GM19372 (cell line): ENCODE measurements around the gene YBX3.

Experiments used
- ATAC-seq: cut with Tn5 transposase; IDR thresholded peaks from one replicate; pipeline ENCODE4 v1.9.1; 2021; ENCODE audit warnings: mild to moderate bottlenecking, low read depth, moderate library complexity; ENCODE audit not compliant: unreplicated experiment

The YBX3 gene

DNA sequence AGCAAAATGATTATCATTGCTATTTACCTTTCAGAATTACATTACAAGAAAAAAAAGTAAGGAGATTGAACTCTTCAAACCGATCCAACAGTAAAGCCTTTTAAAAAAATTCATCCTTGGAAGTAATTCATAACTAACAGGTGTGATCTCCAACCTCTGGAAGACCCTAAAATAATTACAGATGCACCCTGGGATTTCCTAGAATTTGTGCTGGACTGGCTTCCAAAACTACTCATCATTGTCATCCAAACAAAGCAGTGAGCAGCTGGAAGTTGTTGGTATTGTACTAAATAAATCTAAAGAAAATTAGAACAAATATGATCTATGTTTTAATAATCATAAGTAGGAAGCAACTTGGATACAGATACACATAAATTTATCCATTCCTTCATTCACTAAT is 1.9 kb upstream of the YBX3 start:
- ATAC-seq = no peak

DNA sequence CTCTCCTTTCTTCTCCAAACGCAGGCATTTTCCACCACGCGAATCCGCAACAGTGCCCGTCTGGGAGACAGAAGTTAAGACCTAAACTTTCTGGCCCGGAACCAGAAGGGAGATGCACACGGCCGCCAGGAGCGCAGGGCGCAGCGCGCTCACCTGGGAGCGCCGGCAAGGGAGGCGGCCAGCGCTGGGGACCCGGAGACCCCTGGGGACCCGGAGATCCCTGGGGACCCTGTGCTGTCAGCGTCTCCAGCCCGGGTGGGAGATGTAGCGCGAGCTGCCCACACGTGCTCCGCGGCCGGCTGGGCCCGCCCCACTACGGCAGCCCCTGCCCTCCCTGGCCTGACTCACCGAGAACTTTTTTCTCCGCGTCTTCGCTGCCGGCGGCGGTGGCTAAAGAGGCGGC is 620 bp downstream of the YBX3 start:
- ATAC-seq = peak; percentile 44

DNA sequence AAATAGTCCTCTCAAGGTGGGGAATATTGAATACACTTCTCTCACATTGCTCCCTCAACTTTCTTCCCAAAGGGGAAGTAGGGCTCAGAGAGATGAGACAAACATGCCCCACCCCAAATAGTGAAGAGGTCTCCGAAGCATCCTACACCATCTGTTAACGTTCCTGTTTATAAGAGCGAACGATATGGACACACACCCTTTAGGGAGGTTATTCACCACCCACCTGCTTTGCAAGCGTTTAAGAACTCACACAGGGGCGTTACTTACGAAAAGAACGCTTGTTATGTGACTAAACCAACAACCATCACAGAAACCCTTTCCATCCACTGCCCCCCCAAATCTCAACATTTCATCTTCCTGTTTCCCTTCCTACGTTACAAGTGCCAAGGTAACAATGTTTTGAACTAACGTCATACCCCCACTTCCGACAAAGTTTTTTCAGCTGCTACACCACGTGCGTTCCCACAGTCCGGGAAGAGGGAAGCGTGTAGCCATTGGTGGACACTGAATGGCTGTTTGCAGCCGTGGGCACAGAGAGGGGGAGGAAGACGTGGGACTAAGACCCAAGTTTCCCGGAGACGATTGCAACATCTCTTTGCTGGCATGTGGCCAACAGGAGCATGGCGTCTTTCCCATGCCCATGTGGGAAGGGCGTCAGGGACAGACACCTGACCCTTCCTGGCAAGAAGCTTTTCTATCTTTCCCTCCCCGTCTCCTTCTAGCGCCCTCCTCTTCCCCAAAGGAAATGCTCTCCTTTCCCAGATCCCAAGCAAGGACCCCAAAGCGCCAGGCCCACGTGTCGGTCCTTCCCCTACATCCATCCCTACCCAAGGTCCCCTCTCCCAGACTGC is 1.2 kb downstream of the YBX3 start:
- ATAC-seq = peak; percentile 35

DNA sequence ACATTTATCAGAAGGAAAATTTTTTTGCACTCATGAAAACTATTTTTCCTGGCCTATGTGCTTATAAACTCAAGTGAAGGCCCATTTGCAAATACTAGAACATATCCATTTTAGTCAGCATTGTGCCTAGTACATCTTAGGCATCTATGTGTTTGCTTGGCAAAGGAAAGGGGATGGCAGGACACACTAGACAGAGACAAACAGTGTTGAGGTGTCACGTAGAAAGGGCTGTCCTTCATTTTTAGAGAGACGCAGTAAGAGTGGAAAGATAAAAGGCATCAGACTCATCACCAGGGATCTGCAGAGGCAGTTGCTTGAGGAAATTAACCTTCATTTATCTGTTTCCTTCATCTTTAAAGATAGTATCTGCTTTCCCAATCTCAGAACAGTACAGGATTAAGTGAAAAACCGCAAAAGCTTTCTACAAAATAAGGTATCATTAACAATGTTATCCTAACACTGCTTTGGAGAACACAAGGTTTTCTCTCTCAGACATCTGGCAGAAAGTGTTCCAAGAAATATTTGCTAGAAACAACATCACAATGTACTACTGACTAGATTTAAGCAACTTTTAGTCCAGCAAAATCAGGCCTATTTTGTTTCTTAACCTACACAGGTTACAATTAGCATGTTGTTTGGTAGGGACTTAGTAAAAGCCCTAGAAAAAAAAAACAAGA is 2.0 kb downstream of the YBX3 start:
- no peak for ATAC-seq

DNA sequence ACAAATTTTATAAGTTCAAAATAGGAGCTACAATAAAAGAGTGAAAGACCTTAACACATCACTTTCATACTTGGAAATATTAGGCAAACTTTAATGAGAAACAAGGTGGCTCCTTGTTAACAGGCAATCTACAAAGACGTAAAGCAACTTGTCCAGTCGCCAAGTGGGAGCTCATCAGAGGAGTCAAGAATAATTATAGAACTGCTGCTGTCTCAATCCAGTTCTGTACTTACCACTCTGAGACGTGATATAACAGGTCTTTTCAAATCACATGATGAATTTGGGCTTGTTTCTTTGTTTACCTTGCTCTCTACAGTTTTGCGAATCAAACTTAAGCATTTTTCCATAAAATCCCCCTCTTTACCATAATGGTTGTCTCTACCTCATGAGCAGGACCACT is 3.6 kb downstream of the YBX3 start:
- ATAC-seq = no peak

DNA sequence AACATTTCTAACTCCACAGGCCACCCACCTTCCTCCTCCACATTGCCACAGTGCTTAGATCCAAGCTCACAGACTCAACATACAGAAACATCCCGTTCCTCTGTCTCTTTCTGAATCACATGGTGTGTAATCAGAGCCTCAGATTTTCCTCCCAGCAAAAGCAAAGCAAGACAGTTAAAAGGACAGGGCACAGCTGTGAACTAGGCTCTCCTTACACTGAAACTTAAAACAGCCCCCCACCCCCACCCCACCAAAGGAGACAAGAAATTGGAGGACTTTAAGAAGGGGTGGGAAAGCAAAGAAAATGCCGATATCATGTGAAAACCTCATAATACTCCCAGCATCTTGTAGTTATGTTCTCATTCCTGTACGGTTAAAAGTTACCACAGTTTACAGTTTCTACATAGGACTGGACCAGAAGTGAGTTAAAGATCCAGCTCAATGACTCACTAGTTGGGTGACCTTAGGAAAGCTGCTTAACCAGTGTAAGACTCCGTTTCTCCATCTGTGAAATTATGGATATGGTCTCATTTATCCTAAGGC is 4.8 kb downstream of the YBX3 start:
- ATAC-seq = no peak

DNA sequence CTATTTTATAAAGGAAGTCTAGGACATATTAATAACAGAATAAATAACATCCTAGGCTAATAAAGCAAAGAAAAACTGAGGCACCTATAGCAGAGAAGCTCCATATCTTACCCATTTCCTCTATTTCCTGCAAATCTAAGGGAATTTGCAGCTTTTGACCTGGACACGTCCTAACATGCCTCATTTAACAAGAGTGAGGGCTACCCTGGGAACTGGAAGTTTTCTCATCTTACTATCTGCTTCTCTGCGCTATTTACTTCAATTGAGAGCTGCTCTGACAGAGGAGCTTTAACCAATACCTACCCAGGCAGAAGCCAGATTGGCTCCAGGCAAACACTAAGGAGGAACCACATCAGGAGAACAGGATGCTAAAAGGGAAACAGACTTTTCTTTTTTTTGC is 5.7 kb downstream of the YBX3 start:
- ATAC-seq = no peak

DNA sequence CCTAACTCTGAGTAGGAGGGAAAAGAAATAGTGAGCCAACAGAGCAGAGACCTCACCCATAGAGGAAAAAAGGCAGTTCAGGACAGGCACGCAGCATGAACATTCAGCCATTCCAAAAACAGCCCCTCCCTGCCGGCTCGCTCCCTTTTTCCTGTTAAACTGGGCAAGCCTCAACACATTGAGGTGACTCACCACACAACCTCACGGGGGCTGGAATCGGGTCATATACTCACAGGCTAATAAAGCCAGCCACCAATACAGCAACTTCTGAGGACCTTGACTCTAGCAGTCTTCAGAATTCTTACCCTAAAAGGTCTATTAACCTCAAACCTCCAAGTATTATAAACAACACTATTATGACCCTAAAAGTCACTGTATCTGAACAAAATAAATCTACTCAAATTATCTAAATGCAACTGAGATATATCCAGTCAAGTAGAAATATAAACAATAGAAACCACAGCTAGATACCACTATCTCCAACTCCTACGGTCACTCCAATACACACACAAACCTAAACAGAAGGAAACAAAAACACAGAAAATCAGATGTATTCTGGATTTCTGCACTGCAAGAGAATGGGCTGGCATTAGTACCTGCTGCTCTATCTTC is 6.3 kb downstream of the YBX3 start:
- ATAC-seq = no peak

DNA sequence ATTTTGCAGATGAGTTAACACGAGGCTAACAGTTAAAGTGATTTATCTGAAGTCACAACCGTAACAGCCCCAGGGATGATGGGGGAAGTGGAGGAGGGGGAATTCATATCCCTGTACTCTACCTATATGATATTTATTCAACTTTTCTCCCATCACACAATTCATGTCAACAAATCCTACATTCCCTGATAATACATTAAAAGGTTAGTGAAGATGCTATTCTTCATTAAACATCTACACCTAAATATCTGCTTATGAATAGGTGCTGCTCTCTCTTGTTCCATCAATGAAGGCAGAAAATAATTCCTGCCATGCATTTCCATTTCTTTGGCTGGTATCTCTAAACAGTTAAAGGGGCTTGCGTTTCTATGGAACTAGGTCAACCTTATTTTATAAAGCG is 6.8 kb downstream of the YBX3 start:
- ATAC-seq = no peak

DNA sequence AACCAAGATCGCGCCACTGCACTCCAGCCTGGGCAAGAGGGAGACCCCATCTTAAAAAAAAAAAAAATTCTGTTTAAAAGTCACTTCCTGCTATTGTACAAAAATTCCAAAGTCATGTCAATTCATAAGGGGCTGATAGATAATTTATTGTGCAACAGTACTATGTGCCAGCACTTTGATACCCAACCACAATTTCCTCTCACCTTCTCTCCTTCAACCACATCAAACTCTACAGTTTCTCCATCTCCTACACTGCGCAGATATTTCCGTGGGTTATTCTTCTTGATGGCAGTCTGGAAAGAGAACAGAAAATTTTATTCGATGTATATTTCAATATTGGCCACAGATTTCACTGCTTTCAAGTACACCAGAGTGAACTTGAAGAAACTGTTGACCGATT is 7.6 kb downstream of the YBX3 start:
- ATAC-seq = no peak

DNA sequence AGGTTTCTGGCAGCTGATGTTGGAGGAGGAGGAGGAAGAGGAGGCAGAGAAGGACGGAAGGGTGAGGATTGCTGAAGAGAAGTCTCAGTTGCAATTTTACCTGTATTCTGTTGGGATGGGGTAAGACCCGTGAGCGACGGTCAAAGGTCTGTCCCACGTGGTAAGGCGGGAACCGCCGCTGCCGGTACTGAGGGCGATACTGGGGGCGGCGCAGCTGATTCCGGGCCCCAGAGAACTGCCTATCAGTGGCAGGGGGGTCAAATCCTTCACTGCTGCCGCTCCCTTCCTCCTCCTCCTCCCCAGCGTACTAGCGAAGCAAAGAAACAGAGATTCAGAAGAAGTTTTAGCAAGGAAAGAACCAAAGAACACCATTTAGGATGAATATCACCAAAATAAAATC is 13.3 kb downstream of the YBX3 start:
- no peak for ATAC-seq

DNA sequence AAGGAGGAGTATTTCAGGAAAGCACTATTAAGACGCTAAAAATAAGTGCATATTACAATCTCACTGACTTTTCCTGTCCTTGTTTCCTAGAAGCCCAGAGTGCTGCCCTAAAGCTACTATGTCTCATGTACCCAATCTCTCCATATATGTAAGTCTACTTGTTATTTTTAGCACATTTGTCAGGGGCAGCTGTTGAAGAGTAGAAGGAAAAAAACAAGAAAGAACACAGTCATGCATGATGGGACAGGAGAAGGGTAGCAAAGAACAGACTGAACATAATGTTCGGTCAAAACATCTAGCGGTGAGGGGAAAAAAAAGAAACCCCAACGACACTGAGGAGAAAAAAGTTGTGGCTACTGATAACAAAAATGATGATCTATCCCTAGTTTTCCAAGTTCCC is 14.3 kb downstream of the YBX3 start:
- ATAC-seq = no peak

DNA sequence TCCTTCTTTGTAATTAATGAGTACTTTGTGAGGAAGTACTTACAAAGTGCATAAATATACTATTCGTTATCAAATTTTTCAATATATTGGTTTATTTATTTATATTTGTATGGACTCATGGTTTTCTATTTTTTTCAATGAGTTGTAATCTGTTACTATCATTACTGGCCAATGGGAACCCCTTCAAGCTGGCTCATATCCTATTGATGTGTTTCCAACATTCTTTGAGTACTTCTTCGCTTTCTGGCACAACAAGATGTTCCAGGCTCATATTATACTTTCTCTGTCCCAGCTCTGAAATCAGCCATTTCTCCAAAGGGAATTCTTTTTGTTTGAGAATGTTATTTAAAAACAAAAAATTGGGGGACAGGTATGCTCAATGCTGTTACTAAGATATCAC is 17.5 kb downstream of the YBX3 start:
- ATAC-seq = no peak

DNA sequence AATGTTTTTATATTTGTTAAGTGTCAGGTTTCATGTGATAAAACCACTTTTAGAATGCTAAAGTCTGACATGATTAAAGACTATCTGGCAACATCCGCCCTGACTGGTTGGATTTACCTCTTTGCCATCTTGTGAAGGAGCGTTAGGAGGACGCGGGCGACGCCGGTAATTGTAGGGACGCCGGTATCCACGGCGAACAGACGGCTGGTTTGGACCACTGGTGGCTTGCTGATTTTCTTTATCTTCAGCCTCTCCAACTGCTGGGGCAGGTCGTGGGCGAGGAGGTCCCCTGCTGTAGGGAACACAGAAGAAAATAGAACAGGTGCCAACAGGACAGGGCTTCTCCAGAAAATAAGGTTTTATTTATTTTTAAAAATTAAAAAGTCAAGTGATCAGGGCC is 21.3 kb downstream of the YBX3 start:
- no peak for ATAC-seq

DNA sequence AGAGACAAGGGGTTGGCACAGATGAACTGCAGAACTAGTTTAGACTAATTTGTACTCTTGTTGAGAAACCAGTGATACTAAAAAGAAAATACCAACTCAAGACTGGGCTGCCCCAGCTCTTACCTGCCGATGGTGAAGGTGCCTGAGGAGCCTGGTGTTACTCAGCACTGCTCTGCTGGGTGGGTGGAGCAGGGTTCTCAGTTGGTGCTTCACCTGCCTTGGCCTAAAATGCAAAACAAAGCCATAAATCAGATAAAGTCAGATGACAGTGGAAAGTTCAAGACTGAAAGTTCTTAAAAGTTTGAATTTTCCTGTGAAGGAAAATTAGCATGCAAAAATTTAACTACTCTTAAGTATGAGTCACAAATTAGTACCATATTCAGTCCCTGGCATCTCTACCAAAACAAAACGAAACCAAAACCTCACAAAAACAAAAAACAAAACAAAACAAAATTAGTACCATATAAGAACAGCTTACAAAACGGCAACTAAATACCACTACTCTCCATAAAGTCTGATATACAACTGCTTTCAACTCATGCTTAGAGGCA is 21.9 kb downstream of the YBX3 start:
- no peak for ATAC-seq

DNA sequence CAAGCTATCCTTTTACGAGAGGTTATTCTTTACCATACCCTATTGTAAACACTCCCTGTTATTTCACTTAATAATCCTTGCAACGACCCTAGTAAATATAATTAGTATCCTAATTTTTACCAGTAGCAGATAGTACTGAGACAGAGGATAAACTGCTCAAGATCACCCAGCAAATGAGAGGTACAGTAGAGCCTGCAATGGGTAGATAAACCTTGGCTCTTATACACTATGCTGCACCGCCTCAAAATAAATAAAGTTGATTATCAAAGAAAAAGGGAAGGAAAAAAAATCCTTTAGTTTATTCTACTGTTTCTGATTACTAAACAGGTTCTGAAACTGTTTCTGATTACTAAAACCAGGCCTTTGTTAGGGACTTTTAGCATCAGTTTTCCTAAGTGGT is 22.5 kb downstream of the YBX3 start:
- no peak for ATAC-seq

DNA sequence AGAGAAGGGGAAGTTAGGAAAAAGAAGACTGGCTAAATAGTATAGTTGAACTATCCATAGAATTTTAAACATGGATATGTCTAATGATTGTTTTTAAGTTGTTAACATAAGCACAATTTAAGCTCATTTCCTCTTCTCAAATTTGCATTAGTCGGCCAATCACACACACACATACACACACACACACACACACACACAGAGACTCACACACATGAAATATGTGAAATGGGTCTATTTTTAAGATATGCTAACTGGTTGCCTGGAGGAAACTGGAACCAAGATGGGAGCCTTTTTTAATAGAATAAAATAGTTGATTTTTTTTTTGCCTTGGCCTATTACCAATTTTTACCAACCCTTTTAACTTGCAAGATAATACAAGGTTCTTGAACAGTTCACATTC is 25.3 kb downstream of the YBX3 start:
- ATAC-seq = no peak

DNA sequence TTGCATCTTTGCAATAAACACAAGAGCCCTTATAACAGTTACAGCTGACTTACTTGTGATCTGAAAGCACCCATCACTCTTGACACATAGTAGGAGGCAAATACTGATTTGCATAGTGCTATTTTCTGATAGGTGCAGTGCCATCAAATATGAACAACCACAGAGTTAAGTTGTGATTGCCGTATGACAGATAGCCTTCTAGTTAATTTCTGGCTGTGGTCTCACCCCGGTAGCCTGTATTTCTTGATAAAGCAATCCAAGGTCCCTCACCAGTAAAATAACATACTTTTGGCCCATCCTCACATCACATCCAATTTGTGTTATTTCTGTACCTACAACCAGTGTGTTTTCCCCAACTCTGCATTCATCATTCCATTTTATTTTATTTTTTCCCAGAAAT is 26.0 kb downstream of the YBX3 start:
- no peak for ATAC-seq

DNA sequence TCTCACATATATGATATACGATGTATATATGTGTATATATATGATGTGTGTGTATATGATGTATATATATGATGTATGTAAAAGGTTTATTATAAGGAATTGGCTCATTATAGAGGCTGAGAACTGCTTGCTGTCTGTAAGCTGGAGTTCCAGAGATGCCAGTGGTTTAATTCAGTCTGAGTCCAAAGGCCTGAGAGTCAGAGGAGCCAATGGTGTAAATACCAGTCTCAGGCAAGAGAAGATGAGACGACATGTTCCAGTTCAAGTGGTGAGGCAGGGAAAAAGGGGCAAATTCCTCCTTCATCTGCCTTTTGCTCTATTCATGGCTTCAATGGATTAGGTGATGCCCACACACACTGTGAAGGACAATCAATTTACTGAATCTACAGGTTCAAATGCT is 32.2 kb downstream of the YBX3 start:
- no peak for ATAC-seq

DNA sequence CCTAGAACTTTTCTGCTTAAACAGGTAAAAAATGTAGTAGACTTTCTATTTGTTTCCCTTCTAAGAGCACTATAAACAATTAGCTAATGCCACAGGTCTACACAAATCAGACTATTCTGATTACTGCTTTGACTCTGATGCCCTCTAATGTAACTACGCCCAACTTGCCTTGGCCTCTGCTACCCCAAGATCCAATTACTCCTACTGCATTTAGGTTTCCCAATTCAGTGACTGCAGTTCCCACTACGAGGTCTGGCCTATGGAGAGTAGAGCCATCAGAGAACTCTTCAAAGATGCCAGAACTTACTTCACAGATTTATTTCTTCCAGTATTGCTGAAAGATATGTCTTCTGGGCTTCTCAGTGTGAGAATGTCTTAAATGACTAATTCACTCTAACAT is 34.0 kb downstream of the YBX3 start:
- no peak for ATAC-seq

DNA sequence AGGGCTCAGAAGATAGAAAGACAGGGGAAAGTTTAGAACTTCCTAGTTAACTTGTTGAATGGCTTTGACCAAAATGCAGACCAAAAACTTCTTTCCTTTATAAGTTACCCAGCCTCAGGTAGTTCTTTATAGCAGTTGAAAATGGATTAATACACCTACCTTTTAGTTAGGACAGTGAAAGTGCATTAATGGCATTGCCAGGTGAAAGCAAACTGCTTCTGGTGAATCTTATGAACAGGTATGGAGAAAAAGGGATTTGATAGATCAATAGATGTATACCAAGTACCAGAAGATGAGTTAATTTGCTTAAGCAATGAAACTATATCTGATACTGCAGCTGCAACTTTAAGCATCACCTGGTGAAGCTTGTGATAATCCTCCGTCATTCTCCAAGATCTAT is 35.1 kb downstream of the YBX3 start:
- ATAC-seq = no peak
